Measurements from ENCODE around the gene ARHGEF19.
A peak's percentile ranks its signal among the peaks of the same experiment; 100 is the strongest.
"Not testable (repeated sequence)": the region's sequence is repeated elsewhere in the genome, so short reads cannot be mapped to it uniquely, and the experiment has no call there.

The ARHGEF19 gene

DNA sequence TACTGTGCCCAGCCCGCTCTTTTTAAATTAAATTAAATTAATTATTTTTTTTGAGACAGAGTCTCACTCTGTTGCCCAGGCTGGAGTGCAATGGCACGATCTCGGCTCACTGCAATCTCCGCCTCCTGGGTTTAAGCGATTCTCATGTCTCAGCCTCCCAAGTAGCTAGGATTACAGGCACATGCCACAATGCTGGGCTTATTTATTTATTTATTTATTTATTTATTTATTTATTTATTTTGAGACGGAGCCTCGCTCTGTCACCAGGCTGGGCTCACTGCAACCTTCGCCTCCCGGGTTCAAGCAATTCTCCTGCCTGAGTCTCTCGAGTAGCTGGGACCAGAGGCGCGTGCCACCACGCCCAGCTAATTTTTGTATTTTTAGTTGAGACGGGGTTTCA is 10.3 kb upstream of the ARHGEF19 start:
- DNase-seq (ENCODE audit: low read depth in 2 of 2, low spot score in 1 of 2): not testable (repeated sequence)

DNA sequence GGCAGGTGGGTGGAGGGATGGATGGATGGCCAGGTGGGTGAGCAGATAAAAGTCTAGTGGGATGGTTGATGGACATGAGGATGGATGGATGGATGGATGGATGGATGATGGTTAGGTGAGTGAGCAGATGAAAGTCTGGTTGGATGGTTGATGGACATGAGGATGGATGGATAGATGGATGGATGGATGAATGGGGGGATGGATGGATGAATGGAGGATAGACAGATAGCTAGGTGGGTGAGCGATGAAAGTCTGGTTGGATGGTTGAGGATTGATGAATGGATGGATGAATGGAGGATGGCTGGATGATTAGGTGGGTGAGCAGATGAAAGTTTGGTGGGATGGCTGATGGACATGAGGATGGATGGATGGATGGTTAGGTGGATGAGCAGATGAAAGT is 9.0 kb upstream of the ARHGEF19 start:
- no peak for DNase-seq (ENCODE audit: low read depth in 2 of 2, low spot score in 1 of 2)

DNA sequence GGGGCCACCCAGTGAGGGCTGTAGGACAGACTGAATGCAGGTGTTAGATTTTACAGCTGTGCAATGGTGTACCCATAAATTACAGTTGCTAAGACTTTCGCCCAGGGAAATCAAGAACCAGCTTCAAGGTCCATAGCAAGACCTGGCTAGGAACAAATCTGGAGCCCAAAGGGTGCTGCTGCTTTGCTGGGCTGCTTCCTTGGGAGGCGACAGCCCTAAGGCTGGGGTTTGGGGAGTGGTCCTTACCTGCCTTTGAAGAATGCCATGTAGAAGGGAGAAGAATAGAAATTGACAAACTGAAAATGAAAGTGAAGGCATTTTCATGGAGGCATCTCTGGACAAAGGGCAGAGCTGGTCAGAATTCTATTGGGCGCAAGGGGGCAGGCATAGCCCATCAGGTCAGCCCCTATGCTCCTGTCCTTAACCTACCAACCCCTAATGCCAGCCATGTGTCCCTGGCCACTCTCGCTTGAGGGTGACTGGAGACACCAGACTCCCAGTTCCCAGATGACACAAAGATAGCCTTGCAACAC is 7.6 kb upstream of the ARHGEF19 start:
- no peak for DNase-seq (ENCODE audit: low read depth in 2 of 2, low spot score in 1 of 2)

DNA sequence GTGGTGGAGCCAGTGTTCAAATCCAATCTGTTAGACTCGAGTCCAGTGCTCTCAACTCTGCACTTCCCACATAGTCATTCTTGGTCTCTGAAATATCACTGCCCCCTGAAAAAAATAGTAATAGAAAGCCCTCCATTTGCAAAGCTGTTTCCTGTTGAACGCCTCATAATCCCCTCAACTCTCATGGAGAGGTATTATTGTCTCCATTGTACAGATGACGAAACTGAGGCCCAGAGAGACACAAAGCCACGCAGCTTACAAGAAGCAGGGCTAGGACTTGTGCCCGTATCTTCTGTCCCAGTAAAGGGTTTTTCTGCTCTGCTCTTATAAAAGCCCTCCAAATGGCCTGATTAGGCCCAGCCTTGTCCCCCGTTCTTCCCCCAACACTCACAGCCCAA is 6.2 kb upstream of the ARHGEF19 start:
- DNase-seq (ENCODE audit: low read depth in 2 of 2, low spot score in 1 of 2): no peak

DNA sequence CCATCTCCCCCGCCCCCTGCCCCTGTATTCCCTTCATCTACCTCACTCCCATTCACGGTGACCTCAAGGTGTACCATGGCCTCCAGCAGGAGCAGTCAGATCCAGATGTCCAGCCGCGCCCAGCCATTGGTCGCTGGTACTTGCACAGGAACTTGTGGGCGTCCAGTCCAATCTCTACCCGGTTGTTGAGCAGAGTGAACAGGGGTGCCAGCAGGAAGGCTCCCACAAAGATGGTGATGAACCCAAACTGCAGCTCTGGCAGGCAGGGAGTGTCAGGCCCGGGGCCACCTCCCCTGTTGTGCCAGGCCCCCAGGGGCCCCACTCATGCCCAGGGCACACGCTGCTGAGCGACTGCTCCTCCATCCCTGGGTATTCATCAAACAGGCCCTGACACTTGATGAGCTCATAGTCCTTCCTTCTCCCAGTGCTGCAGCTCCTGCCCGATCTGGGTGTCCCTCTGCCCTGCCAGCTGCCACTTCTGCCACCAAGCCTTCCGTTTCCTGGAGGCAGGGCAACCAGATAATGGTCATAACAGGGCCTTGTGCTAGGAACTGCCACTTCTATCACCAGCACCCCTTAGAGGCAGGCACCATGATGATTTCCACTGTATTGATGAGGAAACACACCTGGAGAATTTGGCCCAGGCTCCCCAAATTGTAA is 5.7 kb upstream of the ARHGEF19 start:
- no peak for DNase-seq (ENCODE audit: low read depth in 2 of 2, low spot score in 1 of 2)

DNA sequence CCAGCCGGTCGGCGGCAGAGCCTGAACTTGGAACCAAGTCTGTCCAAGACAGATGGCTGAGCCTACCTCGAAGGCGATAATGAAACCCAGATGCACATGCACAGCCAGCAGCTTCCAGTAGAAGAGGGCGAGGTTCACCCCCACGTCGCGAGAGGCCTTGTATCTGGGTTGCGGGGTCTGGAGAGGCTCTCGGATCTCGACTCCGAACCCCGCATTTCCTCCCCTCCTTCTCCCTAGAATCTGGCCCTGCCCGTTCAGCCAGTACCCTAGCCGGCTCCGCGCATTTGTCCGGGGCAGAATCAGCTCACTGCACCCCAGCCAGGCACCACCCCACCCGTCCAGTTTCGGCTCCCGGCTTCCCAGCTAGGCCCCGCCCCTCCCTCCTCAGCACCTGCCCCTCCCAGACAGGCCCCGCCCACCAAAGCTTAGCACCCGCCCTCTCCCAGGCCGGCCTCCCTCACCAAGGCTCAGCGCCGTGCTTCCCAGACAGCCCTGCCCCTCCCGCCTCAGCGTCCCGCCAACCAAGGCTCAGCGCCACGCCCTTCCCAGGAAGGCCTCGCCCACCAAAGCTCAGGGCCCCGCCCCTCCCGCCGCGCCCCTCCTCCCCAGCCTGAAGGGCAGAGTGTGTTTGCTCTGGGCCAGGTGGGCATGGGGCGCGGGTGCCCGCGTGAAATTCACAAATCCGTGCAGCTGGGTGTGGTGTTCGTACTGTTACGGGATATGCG is 4.8 kb upstream of the ARHGEF19 start:
- DNase-seq (ENCODE audit: low read depth in 2 of 2, low spot score in 1 of 2): peak; percentile 78 to 82

DNA sequence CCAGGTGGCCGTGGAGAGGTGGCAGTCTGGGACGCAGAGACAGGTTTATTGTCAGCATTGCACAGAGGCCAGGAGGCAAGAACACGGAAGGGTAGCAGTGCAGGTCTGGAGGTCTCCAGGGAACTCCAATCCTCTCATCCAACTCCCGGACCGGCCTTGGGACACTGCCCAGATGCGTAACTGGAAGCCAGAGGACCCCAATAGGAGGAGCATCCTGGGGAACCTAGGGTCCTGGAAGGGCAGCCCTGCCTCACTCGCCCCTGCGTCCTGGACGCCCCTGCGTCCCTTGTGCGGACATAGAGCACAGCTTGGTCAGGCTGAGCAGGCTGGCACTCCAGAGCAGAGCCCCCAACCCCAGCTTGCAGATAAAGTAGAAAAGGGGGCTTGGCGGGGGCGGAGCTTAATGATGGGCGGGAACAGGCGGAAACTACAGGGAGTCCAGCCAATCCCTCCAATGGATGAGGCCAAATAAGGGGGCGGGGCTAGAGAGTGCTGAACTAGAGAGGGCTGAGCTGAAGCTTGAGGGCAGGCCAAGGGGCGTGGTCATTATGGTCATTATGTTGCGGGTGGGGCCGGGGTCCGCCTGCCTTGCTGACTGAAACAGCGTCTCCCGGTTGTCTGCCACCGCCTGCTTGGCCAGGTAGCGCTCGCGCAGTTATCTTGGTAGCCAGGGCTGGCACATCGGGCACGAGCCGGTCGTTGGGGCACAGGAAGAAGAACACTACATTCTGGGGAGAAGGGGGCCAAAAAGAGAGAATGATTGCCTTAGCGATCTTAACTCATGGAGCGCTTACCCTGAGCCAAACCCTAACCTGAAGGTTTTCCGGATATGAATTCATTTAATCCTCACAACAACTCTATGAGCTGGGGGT is 3.7 kb upstream of the ARHGEF19 start:
- DNase-seq (ENCODE audit: low read depth in 2 of 2, low spot score in 1 of 2): peak in 1 of 2 donors; percentile 26

DNA sequence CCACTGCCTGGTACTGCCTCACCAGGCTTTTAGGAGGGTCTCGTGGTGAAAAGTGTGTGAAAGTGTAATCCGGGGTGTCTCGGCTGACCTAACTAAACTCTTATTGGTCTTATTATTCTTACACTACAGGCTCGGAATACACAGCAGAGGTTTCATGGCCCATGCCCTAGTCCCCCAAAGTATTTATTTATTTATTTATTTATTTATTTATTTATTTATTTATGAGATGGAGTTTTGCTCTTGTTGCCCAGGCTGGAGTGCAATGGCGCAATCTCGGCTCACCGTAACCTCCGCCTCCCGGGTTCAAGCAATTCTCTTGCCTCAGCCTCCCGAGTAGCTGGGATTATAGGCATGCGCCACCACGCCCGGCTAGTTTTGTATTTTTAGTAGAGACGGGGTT is 2.8 kb upstream of the ARHGEF19 start:
- DNase-seq (ENCODE audit: low read depth in 2 of 2, low spot score in 1 of 2): not testable (repeated sequence)

DNA sequence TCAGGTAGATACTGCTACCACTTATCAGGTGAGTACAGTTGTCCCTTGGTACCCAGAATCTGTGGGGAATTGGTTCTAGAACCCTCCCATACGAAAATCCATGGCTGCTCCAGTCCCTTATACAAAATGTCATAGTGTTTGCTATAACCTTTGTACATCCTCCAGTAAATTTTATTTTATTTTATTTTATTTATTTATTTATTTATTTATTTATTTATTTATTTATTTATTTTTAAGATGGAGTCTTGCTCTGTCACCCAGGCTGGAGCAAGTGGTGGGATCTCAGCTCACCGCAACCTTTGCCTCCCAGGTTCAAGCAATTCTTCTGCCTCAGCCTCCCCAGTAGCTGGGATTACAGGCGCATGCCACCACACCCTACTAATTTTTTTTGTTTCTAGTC is 1.1 kb upstream of the ARHGEF19 start:
- DNase-seq (ENCODE audit: low read depth in 2 of 2, low spot score in 1 of 2): not testable (repeated sequence)

DNA sequence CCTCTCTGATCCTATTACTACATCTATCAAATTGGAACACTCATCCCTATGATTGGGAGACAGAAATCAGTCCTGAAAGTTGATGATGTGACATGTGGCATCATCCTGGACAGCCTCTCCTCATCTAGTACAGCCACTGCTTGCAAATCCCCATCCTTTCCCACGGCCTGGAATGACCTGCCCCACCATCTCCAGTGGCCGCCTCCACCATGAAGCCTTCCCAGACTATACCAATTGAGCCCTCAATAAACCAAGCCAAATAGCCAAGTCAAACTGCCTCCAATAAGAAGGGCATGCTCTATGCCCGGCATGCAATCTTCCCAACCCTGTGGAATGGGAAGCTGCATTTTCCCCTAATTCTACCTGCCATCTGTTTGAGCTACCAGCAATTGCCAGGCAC is 561 bp upstream of the ARHGEF19 start:
- no peak for DNase-seq (ENCODE audit: low read depth in 2 of 2, low spot score in 1 of 2)

DNA sequence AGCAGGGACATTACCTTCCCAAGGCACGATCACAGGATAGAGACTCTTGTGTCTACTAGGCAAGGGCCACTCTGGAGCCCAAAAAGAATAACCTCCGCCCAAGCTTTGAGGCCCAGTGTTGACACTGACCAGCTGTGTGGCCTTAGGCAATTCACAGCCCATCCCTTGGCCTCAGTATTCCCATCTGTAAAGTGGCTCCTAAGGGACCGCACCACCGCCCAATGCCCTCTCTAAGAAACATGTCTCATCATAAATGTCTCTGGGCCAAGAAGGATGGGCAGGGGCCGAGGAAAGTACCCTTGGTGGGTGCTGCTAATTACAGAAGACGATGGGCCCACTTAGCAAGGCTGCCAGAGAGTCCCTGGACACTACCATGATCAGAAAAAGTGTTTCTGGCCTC is 628 bp downstream of the ARHGEF19 start:
- DNase-seq (ENCODE audit: low read depth in 2 of 2, low spot score in 1 of 2): no peak

DNA sequence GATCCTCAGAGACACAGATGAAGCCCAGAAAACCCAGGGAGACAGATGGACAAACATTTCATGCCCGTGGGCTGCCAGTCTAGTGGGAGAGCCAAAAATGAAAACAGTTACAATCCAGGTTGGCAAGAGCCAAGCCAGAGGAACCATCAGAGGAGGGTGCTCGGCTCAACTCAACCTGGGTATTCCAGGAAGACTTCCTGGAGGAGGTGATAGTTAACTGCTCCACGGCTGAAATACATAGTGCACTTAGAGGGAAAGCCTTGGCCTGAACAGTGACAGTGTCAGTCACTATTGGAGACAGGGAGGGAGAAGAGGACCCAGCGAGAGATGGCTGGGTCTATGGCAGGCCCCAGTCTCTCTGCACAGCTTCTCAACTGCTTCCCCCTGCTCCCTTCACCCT is 1.9 kb downstream of the ARHGEF19 start:
- DNase-seq (ENCODE audit: low read depth in 2 of 2, low spot score in 1 of 2): no peak

DNA sequence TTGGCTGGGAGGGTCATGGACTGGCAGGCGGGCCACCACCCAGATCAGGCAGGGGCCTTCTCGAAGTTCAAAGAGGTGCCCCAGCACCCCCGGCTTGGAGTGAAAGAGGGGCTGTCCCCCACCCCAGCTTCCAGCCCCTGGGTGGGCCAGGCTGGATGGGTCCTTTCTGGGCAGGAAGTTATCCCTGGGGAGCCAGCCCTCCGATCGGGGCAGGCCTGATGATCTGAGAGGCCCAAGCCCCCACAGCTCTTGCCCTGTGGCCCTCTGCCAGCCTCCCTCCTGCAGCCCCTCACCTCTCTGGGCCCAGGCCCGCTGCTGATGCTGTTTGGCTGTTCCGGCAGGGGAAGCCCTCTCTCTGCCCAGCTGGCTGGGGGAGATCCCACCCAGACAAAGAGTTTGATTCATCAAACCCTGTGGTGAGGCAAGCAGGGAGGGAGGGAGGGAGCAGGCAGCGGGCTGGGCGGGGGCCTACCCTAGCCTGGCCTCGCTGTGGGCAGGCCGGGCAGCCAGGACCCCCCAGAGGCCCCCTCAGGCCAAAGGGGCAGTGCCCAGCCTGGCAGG is 2.5 kb downstream of the ARHGEF19 start:
- DNase-seq (ENCODE audit: low read depth in 2 of 2, low spot score in 1 of 2): no peak

DNA sequence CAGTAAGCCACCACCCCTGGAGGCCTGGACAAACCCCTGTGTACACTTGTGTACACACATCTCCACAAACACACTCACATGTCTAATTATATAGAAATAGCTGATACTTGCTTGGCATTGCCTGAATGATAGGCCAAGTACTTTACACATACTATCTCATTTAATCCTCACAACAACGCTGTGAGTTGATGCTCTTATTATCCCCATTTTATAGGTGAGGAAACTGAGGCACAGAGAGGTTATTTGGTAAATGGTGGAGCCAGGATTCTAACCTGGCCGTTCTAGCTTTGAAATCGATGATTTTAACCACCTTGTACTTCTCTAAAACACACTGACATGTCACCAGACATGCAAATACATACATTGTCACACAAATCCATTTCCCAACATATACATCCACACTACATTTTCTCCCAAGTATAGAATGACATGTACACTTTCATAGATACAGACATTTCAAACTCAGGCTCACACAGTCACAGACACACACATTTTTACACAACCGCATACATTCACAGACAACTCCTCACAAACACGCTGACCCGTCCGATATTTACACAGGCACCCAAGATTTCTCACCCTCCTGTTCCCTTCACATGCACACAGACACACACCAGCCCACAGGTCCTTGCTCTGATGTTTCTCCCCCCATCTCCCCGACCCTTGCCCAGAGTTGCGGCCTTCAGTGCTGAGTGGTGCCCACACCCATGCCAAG is 3.2 kb downstream of the ARHGEF19 start:
- DNase-seq (ENCODE audit: low read depth in 2 of 2, low spot score in 1 of 2): no peak

DNA sequence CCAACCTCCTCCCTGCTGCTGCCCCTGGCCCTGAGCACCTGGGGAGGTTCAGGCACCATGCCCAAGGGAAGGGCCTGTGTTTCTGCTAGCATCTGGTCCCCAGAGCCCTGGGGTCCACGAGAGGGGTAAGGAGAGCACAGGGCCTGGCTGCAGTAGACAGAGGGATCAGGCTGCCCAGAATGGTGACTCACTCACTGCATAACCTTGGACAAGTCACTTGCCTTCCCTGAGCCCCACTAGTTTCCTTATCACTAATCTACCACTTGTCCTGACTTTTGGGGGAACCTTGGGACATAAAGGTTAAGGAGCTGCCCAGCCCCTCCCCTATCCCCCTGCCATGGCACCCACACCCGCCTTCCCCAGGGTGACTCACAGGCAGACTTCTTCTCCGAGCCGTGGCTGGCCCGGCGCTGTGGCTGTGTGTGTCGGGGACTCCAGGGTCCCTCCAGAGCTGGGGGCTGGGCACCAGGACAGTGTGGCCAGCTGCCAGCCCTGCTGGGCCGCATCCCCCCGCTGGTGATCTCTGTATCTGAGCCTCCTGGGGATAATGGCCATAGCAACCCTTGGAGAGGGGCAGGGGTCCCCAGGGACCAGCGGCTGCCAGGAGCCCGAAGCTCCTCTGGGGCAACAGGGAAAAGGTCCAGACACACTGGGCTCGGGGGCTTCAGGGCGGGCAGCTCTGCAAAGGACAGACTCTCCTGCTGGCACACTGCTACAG is 4.0 kb downstream of the ARHGEF19 start:
- no peak for DNase-seq (ENCODE audit: low read depth in 2 of 2, low spot score in 1 of 2)

DNA sequence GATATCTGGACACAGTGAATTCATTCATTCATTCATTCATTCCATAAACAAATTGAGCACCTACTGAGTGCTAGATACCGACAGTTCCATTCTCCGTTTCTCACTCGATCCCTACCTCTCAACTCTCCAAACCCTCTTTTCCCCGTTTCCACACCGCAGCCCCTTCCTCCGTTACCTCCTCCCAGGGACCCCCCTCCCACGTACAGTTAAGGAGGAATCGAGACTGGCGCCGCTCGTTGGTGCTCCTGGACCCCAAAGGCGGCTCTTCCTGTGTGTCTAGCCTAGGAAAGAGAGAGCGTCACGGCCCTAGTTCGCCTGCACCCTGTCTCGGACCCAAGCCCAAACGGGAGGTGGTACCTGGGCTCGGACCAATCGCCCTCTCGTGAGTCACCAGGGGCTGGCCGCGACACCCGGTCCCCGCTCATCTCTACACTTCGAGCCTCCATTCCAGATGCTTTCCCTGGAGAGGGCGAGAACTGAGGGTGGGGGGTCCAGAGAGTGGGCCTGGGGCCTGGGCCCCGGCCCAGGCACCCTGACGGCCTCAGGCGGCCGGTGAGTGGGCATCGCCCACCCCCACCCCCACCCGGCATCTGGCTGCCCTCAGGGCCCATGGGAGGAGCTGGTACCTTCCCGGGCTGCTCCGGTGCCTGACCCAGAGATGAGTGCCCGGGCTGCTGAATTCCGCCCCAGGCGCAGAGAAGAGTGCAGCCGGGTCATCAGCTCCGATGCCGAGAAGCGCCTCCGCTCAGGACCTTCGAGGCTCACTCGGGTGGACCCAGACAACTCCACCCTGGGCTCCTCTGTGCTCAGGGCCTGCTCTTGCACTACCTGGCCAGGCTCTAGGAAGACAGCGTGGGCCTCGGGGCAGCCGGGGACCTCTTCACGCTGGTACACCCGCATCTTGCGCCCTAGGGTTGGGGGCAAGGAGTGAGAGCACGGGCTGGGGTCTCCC is 4.9 kb downstream of the ARHGEF19 start:
- DNase-seq (ENCODE audit: low read depth in 2 of 2, low spot score in 1 of 2): no peak

DNA sequence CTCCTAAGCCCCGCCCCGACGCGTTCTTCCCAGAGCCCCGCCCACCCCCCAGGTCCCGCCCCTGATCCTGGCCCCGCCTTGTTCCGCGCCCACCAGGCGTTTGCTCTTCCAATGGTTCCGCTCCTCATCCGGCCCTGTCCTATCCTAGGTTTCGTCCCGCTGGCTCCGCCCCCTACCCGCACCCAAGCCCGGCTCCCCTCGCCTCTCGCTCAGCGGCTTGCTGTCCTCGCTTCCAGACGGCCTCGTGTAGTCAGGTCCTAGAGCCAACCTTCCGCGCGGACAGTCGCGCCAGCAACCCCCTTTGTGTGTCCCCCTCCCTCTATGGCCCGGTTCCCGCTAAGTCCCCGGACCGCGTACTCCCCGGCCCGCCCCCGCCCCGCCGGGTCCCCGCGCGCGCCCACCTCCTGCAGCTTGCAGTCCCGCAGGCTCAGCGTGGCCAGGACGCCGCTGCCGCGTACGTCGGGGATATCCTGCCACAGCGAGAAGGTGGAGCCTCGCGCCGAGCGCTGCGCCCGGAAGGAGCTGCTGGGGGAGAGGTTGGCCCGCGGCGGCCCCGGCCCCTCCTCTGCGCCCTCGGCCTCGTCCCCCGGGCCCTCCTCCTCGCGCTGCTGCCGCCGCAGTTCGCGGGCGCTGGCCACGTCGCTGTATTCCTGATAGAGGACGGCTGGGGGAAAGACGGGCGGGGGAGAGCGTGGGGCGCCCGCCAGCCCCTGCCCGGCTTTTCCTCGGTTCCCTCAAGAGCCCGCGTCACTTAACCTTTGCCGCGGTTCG is 5.7 kb downstream of the ARHGEF19 start:
- DNase-seq (ENCODE audit: low read depth in 2 of 2, low spot score in 1 of 2): peak; percentile 71 to 87

DNA sequence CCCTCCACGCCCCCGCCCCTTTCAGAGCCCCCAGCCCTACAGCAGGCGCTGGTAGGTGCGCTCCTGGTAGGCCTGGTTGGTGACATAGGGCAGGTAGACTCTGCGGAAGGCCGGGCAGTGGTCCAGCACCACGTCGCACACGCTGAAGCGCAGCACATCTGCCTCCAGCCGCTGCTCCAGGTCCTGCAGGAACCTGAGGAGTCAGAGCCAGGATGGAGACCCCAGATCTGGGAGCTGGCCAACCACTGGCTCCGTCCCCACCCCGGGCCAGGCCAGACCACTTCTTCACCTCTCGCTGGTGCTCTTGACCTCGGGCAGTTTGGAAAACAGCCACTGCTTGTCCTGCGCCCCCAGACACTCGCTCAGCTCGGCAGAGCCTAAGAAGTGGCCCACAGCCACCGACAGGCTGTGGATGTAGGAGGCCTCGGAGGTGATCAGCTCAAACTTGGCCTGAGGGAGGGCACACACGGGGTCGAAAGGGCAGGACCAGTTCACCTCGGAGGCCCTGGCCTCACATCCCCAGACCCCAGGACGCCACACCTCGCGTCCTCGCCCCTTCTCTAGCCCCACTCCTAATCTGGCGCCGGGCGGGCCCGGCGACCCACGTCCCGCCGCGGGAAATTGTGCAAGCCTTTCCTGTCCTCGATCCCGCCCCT is 6.4 kb downstream of the ARHGEF19 start:
- no peak for DNase-seq (ENCODE audit: low read depth in 2 of 2, low spot score in 1 of 2)
